ENCODE data around the gene CHGA.

CHGA gene, protein sequence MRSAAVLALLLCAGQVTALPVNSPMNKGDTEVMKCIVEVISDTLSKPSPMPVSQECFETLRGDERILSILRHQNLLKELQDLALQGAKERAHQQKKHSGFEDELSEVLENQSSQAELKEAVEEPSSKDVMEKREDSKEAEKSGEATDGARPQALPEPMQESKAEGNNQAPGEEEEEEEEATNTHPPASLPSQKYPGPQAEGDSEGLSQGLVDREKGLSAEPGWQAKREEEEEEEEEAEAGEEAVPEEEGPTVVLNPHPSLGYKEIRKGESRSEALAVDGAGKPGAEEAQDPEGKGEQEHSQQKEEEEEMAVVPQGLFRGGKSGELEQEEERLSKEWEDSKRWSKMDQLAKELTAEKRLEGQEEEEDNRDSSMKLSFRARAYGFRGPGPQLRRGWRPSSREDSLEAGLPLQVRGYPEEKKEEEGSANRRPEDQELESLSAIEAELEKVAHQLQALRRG

DNA sequence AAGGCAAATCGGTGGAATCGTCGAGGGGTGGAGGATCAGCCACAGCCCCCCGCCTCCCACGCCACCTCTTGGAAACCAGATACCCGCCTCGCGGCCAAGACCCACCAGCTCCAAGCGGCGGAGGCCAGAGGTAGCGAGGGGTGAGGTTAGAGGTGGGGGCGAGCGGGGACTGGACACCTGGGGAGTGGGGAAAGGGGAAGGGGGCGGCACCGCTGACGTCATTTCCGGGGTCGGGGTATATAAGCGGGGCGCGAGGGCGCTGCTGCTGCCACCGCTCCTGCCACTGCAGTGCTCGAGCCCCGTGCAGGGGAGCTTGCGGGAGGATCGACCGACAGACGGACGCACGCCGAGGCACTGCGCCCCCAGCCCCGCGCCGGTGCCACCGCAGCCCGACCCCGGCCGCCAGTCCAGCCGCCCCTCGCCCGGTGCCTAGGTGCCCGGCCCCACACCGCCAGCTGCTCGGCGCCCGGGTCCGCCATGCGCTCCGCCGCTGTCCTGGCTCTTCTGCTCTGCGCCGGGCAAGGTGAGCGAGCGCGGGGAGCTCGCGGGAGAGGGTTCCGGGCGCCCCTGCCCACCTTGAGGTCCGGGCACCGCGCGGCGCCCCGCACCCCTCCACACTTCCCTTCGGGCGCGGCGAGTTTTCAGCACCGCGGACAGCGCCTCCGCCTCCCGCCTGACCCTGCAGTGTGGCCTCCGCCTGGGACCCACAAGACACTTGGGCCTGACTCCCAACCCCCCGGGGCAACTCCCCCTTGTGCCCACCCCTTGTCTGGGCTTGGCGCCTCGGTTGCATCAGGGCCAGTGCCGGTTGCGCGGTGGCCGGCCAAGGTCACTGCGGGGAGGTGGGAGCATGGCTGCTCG, at the start of gene CHGA:
Gene CHGA, plus strand, starts transcription at position 268 of the 861 bp plus-strand sequence. Its CDS starts 210 bp downstream, at position 478.
- no peak for FAIRE-seq
- peak; percentile 59 for DNase-seq (ENCODE audit: insufficient read length, low spot score)

DNA sequence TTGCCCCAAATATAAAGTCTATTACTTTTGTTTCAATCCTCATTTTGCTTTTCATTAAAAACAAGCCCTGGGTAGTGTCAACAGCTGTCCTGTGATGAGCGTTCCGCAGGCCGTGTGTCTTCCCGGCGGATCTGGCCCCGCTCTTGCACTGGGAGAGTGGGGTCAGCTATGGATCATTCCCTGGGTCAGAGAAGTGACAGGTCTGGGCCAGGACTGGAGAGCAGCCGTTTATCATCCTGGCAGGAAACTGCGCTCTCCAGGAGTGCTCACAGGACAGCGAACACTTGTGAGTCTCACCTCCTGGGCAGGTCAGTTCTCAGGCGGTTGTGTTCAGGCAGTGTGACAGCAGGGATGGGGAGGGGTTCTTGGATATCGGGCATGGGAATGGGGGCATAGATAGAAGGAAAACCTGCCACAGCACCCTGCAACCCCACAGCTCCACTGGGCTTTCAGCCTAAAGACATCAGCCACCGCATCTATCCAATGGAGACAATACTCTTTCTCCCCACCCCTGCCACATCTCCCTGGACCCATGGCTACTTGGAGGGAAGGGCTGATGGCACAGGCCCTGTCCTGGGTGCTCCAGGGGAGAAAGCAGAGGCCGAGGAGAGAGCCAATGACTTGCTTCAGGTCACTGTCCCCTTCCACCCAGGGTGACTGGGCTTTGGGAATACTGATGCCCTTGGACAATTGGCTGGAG, 47.8 kb upstream of the CHGA start:
- DNase-seq (ENCODE audit: insufficient read length, low spot score) = no peak
- FAIRE-seq = no peak

DNA sequence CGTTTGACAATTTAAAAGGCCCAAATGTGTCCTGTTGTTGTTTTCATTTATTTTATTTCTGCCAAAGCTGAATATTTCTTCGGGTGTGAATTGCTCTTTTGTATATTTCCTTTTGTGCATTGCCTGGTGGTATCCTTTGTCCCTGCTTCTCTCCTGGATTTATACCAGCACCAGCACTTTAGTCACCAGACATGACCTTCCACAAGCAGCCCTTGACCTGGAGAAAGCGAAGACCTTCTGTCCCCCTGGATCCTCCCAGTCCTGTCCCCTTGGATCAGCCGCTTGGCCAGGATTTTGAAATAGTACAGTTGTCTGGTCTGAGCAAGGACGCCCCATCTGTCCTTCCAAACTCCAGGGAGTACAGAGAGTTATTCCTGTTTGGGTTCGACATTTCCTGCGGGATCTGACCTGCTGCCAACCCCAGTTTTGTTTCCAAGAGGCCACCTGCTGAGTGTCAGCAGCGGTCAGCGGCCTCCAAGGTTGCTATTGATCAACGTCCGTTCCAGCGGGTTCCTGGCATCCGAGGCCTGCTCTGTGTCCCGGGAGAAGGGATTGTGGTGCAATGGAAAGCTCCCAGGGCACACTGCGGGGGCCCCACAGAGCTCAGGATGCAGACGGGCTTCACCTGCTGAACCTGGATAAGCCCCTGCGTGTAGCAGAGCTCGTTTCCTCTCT, 45.1 kb upstream of the CHGA start:
- FAIRE-seq = no peak
- no peak for DNase-seq (ENCODE audit: insufficient read length, low spot score)

DNA sequence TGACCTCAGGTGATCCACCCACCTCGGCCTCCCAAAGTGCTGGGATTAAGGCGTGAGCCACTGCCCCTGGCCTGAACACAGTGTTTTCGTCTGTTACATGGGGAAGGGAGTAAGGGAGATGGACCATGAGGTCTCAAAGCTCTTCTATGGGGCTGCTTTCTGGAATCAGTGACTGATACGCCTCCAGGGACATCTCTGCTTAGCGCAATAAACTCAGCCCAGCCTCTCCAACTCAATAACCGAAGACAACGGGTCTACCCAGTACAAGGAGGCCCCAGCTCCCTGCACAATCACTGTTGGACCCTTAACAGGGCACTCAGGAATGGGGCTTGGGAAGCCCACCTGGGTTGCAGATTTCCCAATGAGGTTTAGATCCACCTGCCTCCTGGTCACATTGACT, 42.6 kb upstream of the CHGA start:
- DNase-seq (ENCODE audit: insufficient read length, low spot score) (no peak), FAIRE-seq (no peak)

DNA sequence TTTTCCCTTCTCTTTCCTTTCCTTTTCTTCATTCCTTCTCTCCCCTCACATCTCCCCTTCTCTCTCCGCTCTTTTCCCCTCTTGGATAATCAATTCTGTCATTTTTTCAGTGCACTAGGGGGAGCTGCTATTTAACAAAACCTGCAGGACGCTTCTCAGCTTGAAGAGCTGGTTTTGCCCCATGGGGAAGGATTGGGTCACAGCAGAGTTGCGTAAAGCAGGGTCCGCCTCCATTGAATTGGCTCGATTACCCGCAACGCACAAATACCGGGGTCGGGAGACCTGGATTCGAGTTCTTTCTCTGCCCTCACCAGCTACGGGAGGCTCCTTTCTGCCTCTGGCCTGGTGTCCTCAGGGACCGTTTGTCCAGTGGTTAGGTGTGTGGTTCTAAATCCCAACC, 42.1 kb upstream of the CHGA start:
- FAIRE-seq (no peak), DNase-seq (ENCODE audit: insufficient read length, low spot score) (no peak)

DNA sequence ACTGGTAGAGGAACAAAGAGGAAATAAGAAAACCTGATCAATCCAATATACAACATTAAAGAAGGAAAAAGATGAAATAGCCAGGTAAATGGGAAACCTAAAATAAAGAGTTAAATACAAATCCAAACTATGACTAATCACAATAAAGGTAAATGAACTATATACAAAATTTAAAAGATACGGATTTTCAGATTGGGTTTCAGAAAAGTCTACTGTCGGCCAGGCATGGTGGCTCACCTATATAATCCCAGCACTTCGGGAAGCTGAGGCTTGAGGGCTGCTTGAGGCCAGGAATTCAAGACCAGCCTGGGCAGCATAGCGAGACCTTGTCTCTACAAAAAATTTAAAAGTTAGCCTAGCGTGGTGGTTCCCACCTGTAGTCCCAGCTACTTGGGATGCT, 39.9 kb upstream of the CHGA start:
- DNase-seq (ENCODE audit: insufficient read length, low spot score) (no peak), FAIRE-seq (no peak)

DNA sequence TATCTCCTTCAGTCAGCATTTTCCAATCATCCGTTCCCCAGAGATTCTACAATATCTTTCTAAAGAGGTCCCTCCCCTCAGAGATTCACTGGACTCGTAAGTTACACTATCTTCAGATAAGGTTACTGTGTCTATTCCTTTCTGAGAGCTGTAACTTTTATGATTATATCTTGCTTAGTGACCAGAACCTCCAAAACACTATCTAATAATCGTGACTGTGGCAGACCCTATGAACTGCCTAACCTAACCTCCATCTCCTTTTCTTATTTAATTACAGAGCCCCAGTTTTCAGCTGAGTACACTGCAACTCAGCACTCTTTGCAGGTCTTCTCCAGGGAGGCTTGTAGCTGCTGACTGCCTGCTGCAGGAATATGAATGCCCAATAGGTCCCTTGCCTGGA, 38.5 kb upstream of the CHGA start:
- no peak for DNase-seq (ENCODE audit: insufficient read length, low spot score)
- FAIRE-seq = no peak

DNA sequence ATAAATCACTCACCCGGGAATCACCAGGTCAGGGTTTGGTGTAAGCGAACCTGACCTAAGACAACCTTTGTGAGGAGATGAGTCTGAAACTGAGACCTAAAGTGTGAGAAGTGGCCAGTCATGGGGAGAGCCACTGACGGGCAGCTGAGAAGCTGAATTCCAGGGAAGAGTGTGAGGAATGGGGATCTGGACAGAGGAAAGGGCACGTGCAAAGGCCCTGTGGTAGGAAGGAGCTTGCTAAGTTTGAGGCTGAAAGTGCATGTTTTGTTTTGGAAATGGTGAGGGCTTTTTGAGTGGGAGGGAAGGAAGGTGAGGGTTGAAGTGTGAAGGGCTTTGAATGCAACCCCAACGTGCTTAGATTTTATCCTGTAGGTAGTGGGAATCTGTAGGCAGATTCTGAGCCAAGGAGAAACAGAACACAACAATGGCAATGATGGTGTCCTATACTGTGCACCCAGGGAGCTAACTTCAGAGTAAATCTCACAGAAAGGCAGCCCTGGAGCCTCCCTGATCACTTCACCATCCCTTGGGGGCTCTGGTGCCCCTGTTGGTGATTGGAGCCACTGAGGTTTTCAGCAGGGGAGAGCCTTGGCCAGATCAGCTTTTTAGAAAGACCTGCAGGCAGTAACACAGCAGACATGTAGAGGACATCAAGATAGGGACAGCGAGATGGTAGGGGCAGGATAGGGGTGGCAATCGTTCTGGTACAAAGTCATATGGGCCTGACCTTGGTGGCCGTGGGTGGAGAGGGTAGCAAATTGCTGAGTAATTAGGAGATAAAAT, 37.5 kb upstream of the CHGA start:
- no peak for FAIRE-seq
- DNase-seq (ENCODE audit: insufficient read length, low spot score) = no peak

DNA sequence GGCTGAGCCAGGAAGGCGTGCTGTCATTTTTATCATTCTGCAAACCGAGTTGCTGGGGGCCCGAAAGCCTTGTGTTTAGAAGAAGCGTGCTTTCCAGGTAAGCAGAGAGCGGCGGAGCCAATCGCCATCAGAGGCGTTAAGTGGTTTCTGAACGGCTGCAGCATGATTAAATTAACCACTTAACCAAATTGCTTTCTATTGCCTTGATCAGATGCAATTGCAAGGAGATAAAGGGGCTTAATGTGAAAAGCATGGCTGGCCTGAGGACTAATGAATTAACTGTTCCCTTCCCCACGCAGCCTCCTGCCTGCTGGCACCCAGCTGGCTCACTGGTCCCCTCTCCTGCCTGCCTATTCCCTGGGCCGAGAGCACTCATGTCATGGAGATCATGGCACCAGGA, 36.6 kb upstream of the CHGA start:
- DNase-seq (ENCODE audit: insufficient read length, low spot score) (no peak), FAIRE-seq (no peak)

DNA sequence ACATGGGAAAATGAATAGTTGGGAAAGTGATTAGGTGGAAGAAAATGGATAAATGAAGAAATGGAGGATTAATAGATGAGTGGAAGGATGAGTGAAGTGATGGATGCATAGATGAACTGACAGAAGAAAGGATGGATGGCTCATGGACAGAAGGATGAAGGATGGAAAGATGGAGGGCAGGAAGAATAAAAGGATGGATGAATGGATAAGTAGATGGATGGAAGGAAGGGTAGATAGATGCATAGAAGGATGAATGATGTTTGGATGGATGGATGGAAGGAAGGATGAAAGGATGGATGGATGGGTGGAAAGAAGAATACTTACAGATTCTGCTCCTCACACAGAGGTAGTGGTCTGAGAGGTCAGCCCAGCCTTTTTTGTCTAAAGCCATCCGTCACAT, 35.8 kb upstream of the CHGA start:
- FAIRE-seq (no peak), DNase-seq (ENCODE audit: insufficient read length, low spot score) (no peak)

DNA sequence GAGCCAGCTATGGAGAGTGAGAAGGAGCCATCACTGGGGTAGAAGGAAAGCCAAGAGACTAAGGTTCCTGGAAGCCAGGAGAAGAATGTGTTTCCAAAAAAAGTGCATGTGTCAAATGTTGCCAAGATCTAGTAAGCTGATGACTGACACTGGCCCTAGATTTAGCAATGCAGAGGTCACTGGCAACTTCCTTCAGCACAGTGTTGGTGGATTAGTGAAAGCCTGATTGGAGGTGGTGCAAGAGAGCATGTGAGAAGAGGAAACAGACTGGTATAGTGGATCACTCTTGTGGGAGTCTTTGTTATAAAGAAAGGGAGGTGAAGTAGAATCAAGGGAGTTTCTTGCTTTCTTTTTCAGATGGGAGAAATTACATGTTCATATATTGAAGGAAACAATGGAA, 34.1 kb upstream of the CHGA start:
- DNase-seq (ENCODE audit: insufficient read length, low spot score) (no peak), FAIRE-seq (no peak)

DNA sequence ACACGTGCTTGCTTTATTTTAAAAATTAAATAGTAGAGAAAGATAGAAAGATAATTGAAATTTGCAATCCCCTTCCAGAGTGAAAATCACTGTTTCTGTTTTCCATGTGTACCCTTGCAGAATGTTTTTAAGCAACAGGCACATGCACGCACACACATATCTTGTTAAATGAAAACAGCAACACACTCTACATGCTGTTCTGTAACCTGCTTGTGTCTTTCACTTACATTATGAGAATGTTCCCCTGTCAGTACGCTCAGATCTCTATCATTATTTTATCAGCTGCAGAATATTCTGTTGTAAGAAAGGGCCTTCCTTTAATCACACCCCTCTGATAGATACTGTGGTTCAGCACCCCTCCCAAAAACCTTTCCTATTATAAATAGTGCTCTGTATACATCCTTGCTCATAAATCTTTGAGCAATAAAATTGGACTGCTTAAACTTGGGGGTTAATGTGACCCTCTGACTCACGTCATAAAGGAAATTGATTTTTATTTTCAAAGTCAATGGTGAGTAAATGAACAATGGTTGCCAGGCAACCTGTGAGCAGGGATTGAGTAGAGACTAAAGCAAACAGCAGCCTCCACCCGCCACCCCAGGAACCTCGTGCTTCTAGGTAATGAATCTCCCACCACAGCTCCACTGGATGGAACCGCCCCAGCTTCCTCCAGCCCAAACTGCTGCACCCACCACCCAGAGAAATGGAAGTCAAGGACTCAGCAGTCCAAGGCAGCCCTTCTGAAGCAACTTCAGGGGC, 31.9 kb upstream of the CHGA start:
- FAIRE-seq (no peak), DNase-seq (ENCODE audit: insufficient read length, low spot score) (no peak)

DNA sequence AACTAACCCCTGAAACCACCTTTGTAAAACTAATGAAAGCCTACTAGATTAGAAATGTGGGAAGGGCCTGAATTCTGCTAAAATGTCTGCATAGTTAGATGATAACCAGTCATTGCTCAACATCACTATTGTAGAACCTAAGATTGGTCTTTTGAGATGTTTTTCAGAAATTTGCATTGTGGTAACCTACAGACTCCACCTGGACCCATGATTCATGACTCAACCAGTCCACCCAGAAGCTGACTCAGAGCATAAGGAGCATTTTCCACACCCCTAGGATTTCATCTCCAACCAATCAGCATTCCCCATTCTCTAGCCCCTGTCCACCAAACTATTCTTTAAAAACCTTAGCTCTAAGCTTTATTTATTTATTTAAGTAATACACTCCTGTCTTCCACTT, 30.4 kb upstream of the CHGA start:
- FAIRE-seq = no peak
- no peak for DNase-seq (ENCODE audit: insufficient read length, low spot score)

DNA sequence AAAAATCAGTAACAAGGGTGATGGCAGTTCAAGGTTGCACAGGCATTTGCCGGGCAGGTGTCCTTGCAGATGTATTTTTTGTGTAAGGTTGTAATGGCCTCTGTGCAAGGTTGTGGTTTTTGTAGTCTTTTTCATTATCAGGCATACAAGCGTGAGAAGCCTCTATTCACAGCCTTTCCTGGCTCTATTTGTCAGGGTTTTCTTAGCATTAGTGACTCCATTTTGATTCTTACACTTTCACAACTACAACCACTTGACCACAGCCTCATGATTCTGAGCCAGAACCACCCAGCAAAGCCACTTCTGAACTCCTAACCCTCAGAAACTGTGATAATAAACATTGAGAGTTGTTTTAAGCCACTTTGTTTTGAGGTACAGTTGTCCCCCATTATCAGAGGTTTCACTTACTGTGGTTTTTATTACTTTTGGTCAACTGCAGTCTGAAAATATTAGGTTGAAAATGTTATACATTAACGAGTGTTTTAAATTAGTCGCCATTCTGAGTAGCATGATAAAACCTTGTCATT, 27.5 kb upstream of the CHGA start:
- no peak for FAIRE-seq
- no peak for DNase-seq (ENCODE audit: insufficient read length, low spot score)

DNA sequence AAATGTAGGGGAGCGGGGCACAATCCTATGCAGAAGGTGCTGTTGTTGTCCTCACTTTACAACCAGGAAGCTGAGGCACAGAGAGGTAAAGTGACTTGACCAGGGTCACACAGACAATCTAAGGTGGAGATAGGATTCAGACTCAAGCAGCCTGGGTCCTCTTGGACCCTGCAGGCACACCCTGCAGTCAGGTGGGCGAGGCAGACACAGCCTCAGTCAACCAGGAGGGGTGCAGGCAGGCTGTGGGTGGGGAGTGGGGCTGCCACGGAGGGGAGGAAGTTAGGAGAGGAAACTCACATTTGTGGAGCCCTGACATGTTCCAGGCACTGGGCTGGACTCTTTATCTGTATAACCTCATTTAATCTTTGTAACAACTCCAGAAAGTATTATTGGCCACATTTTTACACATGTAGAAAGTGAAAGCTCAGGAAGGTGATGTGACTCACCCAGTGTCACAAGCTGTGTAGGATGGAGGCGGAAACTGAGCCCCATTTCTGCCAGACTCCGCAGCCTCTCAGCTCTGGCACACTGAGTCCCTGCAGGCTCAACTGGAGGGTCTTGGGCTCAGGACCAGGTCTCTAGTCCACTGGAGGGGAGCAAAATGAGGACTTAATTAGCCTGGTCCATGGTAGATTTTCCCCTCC, 24.9 kb upstream of the CHGA start:
- FAIRE-seq = no peak
- no peak for DNase-seq (ENCODE audit: insufficient read length, low spot score)

DNA sequence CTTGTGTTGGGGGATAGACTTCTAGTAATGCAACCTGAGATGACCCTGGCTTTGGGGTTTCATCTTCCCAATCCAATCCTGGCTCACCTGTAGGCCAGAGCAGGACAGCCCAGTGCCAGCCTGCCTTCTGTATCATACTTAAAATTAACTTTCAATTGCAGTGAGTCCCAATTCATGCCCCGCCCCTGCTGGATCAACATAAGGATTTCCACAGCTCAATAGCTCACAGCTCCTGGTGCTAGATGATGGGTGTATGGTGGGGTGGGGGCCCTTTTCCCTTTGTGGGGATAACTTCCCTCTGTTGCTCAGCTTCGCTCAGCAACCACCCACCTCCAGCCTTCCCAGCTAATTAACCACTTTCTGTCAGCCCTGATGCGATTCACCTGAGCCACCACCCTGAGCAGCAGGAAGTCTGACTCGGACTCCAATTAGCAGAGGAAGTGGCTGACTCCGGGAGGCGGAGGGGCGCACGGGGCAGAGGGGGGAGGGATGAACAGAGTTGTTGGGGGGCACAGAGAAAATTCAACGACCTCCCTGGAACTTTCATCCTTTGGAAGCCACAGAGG, 24.3 kb upstream of the CHGA start:
- DNase-seq (ENCODE audit: insufficient read length, low spot score) (no peak), FAIRE-seq (no peak)

DNA sequence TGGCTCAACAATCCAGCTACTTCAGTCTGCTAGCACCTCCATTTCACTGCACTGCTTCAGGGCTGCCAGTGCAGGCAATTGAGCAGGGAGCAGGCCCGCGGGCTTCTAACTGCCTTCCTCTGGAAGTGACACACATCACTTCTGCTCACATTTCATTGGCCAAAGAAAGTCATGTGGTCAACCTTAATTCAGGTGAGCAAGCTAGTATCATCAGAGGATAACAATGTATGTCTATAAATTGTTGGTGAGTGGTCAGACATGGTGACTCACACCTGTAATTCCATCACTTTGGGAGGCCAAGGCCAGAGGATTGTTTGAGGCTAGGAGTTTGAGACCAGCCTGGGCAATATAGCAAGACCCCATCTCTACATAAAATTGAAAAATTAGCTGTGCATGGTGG, 22.3 kb upstream of the CHGA start:
- DNase-seq (ENCODE audit: insufficient read length, low spot score) (no peak), FAIRE-seq (no peak)

DNA sequence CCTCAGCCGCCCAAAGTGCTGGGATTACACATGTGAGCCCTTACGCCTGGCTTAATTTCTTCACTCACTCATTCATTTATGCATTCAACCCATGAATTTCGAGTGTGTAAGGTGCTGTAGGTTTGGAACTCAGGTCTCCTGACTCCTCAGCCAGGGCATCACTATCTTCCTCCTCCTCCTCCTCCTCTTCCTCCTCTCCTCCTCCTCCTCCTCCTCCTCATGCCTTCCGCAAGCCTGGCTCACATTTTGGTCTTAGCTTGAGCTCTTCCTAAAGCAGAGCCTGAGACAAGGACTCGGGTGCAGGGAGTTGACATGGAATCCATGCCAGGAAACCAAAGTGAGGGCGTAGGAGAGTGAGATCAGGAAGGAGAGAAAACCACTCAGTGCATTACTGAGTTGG, 20.8 kb upstream of the CHGA start:
- no peak for DNase-seq (ENCODE audit: insufficient read length, low spot score)
- FAIRE-seq = no peak

All from GM19239 (cell line).